Keratinocyte (primary cell): ENCODE data around the gene TSHZ2.

Experiments used
- EZH2 ChIP-seq: IDR thresholded peaks from one replicate; pipeline ENCODE4 v1.6.1; 2012; ENCODE audit warnings: inconsistent platforms, mild to moderate bottlenecking, low read length, moderate library complexity
- TF ChIP-seq, protein P1 (sequence below), 3 experiments: IDR thresholded peaks in 1 of 3; conservative IDR thresholded peaks in 1 of 3; optimal IDR thresholded peaks in 1 of 3; 2 replicates in 2 of 3; 3 replicates in 1 of 3; pipeline versions ENCODE3 to v1.5.1; 2011; ENCODE audit warnings: low read length in 3 of 3, mild to moderate bottlenecking in 3 of 3, moderate library complexity in 2 of 3, control low read depth in 1 of 3, inconsistent platforms in 1 of 3; ENCODE audit not compliant: insufficient read depth in 2 of 3; ENCODE audit errors: extremely low read depth in 1 of 3

DNA sequence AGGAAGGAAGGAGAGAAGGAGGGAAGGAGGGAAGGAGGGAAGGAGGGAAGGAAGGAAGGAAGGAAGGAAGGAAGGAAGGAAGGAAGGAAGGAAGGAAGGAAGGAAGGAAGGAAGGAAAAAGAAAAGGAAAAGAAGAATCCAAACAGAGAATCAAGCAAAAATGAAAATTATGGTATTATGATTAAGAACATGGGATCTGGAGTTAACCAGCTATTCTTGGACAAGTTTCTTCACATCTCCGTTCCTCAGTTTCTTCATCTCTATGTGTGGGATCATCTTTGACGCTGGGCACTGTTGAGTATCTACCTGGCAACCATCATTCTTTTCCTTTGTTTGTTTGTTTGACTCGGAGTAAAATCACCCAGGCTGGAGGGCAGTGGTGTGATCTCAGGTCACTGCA lies 549.9 kb downstream of the TSHZ2 start:
- TF ChIP-seq, protein P1, sequence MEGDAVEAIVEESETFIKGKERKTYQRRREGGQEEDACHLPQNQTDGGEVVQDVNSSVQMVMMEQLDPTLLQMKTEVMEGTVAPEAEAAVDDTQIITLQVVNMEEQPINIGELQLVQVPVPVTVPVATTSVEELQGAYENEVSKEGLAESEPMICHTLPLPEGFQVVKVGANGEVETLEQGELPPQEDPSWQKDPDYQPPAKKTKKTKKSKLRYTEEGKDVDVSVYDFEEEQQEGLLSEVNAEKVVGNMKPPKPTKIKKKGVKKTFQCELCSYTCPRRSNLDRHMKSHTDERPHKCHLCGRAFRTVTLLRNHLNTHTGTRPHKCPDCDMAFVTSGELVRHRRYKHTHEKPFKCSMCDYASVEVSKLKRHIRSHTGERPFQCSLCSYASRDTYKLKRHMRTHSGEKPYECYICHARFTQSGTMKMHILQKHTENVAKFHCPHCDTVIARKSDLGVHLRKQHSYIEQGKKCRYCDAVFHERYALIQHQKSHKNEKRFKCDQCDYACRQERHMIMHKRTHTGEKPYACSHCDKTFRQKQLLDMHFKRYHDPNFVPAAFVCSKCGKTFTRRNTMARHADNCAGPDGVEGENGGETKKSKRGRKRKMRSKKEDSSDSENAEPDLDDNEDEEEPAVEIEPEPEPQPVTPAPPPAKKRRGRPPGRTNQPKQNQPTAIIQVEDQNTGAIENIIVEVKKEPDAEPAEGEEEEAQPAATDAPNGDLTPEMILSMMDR (optimal IDR thresholded peaks at IDR 0.05 in 1 of 3, IDR thresholded peaks at IDR 0.05 in 1 of 3, conservative IDR thresholded peaks at IDR 0.05 in 1 of 3; ENCODE audit: extremely low read depth in 1 of 3, insufficient read depth in 2 of 3, low read length in 3 of 3), result no peak
- TF ChIP-seq EZH2, result no peak
